Subcutaneous adipose tissue (tissue), 4 donors: ENCODE results near the gene GFOD1. TPM values are rescaled to one million over a fixed set of nuclear protein-coding genes. Genes with fewer than 3 reads are reported as not detected.

ENCODE experiments used
- total RNA-seq, 4 donors: library from RNA; depleted of rRNA; stranded (reverse); fragments of >200 nt; gene quantifications; one replicate each; pipeline ENCODE4 v1.1.0, GENCODE V29; 2016
- TF ChIP-seq, protein P1 (sequence below): fragments of 450-650 bp; IDR thresholded peaks from one replicate; pipeline ENCODE4 v1.5.1; 2016; ENCODE audit warnings: low read depth, mild to moderate bottlenecking, control low read depth, antibody characterized with exemption, moderate library complexity

GFOD1 gene
- total RNA-seq, 4 donors from 2014 or later = 26.2 to 68.9 (median 29.1) TPM

DNA sequence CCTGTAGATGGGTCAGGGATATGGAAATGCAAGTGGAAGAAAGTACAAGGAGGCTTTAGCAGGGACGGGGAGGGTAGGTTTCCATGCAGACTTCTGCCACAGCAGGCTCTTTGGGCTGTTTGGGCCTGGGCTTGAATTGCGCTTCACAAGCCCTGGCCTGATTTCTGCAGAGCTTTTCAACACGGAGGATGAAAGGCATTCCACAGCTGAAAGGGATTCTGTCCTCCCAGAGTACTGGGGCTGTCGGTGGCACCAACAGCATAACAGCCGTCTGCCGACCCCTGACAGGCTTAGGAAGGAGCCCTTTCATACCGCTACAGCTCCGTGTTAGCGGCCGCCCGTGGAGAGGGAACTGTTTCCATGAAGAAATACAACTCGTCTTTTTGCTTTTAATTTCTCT lies 136.1 kb downstream of the GFOD1 start:
- TF ChIP-seq, protein P1, sequence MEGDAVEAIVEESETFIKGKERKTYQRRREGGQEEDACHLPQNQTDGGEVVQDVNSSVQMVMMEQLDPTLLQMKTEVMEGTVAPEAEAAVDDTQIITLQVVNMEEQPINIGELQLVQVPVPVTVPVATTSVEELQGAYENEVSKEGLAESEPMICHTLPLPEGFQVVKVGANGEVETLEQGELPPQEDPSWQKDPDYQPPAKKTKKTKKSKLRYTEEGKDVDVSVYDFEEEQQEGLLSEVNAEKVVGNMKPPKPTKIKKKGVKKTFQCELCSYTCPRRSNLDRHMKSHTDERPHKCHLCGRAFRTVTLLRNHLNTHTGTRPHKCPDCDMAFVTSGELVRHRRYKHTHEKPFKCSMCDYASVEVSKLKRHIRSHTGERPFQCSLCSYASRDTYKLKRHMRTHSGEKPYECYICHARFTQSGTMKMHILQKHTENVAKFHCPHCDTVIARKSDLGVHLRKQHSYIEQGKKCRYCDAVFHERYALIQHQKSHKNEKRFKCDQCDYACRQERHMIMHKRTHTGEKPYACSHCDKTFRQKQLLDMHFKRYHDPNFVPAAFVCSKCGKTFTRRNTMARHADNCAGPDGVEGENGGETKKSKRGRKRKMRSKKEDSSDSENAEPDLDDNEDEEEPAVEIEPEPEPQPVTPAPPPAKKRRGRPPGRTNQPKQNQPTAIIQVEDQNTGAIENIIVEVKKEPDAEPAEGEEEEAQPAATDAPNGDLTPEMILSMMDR = no peak

DNA sequence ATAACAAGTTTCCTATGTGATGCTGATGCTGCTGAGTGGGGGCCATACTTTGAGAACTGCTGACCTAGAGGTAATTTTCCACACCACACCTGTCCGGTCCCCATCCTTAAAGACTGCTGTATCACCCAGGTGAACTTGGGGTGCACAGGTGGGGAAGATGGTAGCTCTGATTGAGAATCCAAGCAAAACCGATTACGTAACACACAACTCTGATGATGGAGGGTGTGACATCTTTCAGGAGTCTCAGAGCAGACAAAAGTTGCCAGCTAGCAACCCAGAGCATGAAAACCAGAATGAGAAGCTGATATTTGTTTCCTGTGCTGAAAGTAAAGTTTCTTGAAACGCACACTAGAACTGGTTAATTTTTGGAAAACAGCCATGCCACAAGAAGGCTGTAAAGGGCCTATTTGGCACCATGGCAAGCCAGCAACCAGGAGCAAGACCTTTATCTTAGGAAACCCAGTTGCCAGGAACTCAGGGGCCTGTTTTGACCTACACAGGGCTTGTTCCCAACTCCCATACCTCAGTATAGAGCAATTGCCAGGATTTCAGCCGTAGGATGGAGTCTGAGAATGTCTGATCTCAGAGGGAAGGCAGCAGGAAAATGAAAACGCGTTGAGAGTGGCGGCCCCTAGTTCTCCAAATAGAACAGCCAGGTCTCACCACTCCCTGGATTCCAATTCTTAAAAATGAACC lies 137.4 kb downstream of the GFOD1 start:
- TF ChIP-seq, protein P1 = no peak

DNA sequence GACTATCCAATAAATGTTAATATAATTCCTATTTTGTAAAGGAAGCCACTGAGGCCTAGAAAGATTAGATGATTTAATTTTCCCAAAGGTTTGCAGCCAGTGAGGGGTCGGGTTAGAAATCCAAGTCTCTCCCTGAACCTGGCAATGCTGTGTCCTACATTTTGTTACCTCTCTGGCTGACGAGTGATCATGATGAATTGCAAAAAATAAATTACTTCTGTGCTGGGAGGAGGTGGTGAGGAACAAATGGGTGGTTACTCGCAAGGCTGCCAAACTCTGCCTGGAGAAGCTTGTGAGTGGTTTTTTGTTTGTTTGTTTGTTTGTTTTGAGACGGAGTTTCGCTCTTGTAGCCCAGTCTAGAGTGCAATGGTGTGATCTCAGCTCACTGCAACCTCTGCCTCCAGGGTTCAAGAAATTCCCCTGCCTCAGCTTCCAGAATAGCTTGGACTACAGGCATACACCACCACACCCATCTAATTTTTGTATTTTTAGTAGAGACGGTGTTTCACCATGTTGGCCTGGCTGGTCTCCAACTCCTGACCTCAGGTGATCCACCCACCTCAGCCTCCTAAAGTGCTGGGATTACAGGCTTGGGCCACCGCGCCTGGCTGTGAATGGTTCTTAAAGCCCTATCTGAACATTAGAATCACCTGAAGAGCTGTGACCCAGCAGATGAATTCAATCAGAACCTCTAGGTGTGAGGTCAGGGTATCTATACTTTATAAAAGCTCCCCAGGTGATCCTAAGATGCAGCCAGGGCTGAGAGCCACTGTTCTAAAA lies 138.9 kb downstream of the GFOD1 start:
- TF ChIP-seq, protein P1 = no peak

DNA sequence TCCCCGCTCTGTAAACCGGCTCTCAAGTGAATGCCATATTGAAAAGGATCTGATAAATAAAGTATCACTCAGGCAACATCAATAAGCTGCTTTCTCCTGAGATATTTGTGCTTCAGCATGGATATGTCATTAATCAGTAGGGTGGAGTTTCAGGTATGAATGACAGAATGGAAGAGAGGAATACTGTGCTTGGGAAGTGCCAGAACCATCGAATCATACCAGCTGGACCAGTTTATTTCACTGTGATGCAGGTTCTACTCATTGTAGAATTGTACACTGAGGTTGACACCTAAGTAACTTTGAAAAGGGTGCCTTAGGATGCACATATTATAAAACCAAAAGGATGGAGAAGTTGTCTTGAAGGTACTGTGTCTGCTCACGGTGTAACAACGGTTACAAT lies 141.2 kb downstream of the GFOD1 start:
- TF ChIP-seq, protein P1 = no peak

DNA sequence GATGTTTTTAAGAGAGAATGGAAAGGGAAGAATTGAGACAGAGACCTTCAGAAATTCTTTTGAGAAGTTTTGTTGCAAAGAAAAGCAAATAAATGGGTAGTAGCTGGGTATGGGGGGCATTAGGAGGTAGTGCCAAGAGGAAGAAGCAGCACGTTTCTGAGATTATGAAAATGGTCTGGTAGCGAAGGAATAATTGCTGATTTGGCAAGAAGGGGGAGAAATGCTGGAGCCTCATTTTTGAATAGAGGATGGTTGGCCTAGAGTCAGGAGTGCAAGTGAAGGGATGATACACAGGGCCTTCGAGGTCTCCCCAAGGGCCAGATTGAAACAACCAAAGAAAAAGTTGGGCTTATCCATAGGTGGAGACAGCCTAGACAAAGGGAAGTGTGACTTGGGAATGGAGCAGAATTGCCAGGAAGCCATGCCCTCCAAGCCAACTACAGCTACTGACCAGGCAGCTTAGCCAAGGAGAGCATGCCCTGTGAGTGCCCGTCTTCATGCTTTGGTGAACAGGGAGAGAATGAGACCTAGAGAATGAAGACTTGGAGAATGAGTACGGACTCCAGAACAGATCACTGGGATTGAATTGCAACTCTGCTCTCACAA lies 144.9 kb downstream of the GFOD1 start:
- TF ChIP-seq, protein P1 = no peak

DNA sequence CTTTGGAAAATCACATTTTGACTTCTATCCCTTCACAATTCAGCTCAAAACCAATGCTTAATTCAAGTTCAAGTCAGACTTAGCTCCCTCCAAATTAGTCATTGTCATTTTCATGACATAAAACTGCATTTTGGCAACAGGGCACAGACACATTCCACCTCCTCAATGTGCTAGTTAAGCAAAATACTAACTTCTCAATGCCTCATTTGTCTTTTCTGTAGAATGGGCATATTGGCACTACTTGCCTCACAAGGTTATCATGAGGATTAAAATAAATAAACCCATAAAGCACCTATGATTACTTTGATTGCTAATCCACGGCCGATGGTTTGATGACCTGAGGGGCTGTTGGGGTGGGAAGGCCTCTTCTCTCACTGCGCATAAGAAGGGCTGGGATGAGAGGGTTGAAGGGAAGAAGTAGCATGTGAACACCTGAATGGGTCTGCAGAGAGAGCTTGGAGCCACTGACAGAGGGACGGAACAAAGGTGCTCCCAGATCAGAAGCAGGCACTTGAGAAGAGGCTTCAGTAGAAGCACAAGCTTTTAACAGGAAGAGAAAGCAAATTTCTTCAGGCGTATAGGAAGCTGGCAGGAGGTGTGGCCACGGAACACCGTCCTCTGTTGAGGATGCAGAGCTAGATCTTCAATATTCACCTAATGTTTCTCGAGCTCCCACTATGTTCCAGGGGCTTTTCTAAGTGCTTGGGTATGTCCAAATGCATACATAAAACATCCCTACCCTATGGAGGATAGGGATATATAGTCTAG lies 147.4 kb downstream of the GFOD1 start:
- TF ChIP-seq, protein P1 = no peak
